GM21381 (cell line): ENCODE results near the gene LSM3.

Experiments
- ATAC-seq: cut with Tn5 transposase; IDR thresholded peaks from one replicate; pipeline ENCODE4 v1.9.1; 2021; ENCODE audit warnings: mild to moderate bottlenecking, moderate library complexity; ENCODE audit not compliant: unreplicated experiment

LSM3 gene

DNA sequence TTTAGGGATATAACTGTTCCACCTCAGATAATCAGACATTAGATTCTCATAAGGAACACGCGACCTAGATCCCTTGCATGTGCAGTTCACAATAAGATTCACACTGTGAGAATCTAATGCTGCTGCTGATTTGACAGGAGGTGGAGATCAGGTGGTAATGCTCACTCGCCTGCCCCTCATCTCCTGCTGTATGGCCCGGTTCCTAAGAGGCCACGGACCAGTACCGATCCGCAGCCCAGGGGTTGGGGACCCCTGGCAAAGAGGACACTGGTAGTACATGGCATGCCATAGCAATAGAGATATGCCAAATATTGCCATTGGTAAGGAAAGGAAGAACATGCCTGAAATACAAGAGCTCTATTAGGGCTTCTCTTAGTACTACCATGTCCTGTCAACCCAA, 59.7 kb downstream of the LSM3 start:
- no peak for ATAC-seq

GRCh38 chr3:14238930-14239329, 60.3 kb downstream of the LSM3 start:
- ATAC-seq = no peak

- ATAC-seq = no peak
Measured at GRCh38 chr3:14239940-14240339, 61.3 kb downstream of the LSM3 start.

GRCh38 chr3:14240366-14240765, 61.7 kb downstream of the LSM3 start:
- ATAC-seq = no peak

DNA sequence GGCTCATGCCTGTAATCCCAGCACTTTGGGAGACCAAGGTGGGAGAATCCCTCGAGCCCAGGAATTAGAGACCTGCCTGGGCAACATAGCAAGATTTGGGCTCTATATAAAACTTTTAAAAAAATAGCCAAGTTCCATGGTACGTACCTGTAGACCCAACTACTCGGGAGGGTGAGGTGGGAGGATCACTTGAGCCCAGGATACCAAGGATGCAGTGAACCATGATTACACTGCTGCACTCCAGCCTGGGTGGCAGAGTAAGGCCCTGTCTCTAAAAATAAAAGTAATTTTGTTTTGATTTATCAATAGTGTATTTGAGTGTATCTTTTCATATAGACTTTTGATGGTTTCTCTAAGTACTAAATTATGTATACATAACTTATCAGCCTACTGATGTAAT, 63.1 kb downstream of the LSM3 start:
- ATAC-seq = no peak

DNA sequence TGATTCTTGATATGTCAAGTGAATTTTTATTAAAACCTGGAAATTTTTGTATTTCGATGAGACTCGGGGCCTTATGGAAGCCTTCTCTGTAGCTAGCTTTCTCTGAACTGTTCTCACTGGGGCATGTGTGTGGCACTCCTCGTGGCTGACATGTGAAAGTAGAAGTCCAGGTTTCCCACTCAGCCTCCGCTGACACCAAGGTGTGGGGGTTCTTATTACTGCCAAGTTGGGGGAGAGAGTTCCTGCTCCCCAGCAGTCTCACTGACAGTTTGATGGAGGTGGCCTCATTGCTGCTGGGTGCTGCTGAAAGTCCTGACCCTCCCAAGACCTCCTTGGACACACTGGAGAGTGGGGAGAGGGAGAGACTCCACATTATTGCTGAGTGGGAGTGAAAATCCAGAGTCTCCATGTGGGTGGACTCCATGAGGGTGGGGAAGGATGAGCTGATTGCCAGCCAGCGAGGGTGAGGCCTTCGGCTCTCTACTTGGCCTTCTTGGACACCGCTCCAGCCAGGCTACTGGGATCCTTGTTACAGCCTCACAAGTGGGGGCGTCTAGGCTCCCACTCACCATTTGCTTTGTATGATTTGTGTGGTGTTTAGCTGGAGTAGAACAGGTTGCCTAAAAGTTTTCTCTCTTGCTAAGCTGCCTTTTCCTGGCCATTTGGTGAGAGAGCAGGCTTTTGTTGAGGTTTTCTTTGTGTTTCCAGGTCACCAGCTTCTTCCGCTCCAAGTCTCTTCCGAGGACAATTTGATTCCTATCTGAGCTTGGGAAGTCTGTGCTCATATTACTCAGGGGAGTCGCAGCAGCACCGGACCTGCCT, 64.1 kb downstream of the LSM3 start:
- no peak for ATAC-seq

- no peak for ATAC-seq
Measured at GRCh38 chr3:14243782-14244181, 65.2 kb downstream of the LSM3 start.

DNA sequence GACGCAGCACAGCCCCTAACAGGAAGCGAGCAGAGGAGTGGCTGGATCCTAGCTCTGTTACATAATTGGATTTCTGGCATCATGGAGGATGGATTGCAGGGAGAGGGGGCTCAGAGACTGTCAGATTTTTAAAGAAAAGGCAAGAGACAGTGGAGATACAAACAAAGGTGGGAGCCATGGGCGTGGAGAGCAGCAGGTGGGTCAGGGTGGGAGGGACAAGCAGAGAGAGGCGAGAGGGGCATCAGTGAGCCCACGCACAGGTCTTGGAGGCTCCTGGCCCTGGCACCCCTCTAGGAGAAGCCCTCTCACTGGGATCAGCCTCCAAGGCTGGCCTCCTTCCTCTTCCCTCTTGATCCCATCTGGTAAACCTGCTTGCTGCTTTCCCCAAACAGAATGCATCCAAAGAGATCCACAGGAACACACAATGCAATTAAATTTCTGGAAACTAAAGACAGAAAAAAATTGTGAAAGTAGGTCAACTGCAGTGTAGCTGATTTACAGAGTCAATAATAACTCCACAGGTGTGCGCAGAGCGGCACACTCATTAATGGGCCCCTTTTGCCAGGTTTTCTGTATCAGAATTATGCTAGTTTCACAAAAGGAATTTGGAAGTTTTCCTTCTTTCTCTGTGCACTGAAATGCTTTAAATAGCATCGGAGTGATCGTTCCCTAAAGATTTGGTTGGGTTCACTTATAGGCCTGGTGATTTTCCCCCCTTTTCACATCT, 66.1 kb downstream of the LSM3 start:
- no peak for ATAC-seq

GRCh38 chr3:14245248-14245639, 66.6 kb downstream of the LSM3 start:
- no peak for ATAC-seq

- no peak for ATAC-seq
Measured at GRCh38 chr3:14245822-14246221, 67.2 kb downstream of the LSM3 start.

DNA sequence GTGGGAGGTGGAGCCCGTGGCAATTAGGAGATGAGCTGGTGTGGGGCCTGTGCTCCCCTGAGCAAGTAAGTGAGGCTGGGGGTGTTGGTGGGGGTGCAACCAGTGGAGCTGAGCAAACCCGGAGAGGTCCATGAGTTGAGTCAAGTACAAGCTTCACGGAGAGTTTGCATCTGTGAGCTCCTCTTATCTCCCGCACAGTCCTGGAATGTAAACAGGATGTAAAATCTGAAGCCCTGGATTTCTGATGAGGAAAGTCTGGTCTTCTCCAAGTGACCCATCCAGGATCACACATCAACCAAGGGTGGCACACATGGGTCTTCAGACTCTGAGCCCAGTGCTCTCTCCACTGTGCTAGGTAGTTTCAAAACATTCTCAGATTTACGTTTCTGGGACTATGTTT, 67.8 kb downstream of the LSM3 start:
- no peak for ATAC-seq

DNA sequence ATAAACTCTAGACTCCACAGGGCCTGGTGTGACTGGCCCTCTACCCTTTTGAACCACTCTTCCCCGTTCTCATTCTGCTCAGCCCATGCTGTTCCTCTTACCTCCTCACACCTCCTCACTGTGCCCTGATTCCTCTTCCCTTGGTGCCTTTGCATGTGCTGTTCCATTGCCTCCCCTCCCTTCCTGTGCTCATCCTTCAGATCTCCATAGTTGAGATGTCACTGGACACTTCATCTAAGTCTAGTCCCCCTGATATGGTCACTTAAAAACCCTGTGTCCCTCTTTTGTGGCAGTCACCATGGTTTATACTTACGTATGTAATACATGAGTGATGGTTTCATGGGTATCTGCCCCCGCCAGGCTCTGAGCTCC, 69.8 kb downstream of the LSM3 start:
- ATAC-seq = no peak

- no peak for ATAC-seq
Measured at GRCh38 chr3:14248849-14249523, 70.4 kb downstream of the LSM3 start.
